IMR-90 (cell line): ENCODE measurements around the gene SASH1.

Experiments used
- CEBPB ChIP-seq: IDR thresholded peaks from 2 replicates; pipeline ENCODE4 v1.6.1; 2012; ENCODE audit warnings: low read depth, low read length, improper control_type of control experiment
- CHD1 ChIP-seq: IDR thresholded peaks from 2 replicates; pipeline ENCODE4 v1.6.1; 2012; ENCODE audit warnings: low read depth, low read length, improper control_type of control experiment
- MAFK ChIP-seq: IDR thresholded peaks from 2 replicates; pipeline ENCODE4 v1.6.1; 2012; ENCODE audit warnings: low read depth, low read length, improper control_type of control experiment
- MAZ ChIP-seq: IDR thresholded peaks from 2 replicates; pipeline ENCODE4 v1.6.1; 2012; ENCODE audit warnings: low read depth, mild to moderate bottlenecking, low read length, improper control_type of control experiment, moderate library complexity, borderline replicate concordance
- NFE2L2 ChIP-seq: fragments of 150-350 bp; IDR thresholded peaks from 2 replicates; pipeline ENCODE4 v1.6.1; 2016; ENCODE audit warnings: low read depth, mild to moderate bottlenecking, low read length
- POLR2A ChIP-seq: IDR thresholded peaks from 2 replicates; pipeline ENCODE4 v1.6.1; 2012; ENCODE audit warnings: mild to moderate bottlenecking, low read depth, low read length
- RAD21 ChIP-seq: IDR thresholded peaks from 2 replicates; pipeline ENCODE4 v1.6.1; 2012; ENCODE audit warnings: low read length, improper control_type of control experiment
- RCOR1 ChIP-seq: IDR thresholded peaks from 2 replicates; pipeline ENCODE4 v1.6.1; 2012; ENCODE audit warnings: mild to moderate bottlenecking, low read length, improper control_type of control experiment; ENCODE audit not compliant: insufficient replicate concordance
- SMC3 ChIP-seq: fragments of 150-350 bp; IDR thresholded peaks from 2 replicates; pipeline ENCODE4 v1.6.1; 2016; ENCODE audit warnings: low read depth, mild to moderate bottlenecking, antibody characterized with exemption, low read length, moderate library complexity
- TF ChIP-seq, protein P1 (sequence below): fragments of 150-350 bp; IDR thresholded peaks from 2 replicates; pipeline ENCODE4 v1.6.1; 2017; ENCODE audit warnings: mild to moderate bottlenecking, antibody characterized with exemption, low read length, low read depth
- TF ChIP-seq, protein P2 (sequence below): conservative IDR thresholded peaks from 2 replicates; pipeline ENCODE4 v1.5.1; 2012; ENCODE audit warnings: mild to moderate bottlenecking, low read depth, low read length, improper control_type of control experiment

DNA sequence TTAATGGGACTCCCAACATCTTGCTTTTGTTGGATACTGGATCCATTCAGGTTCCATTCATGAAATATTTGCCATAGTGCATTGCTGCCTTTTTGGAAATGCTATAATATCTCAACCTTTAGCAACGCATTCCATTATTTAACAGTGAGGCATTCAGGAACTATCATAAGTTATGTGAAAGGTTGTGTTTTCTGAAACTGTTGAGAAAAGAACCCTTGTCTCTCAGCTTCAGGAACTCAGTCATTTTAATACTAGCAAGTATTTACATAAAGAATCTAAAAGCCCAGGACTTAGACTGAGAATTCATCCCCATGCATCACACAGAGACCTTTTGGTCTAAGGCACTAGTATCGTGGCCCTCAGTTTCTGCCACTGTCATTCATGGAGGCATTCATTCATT, 24.9 kb upstream of the SASH1 start:
- TF ChIP-seq POLR2A: no peak
- no peak for TF ChIP-seq RCOR1
- TF ChIP-seq CEBPB: no peak
- TF ChIP-seq, protein P1, sequence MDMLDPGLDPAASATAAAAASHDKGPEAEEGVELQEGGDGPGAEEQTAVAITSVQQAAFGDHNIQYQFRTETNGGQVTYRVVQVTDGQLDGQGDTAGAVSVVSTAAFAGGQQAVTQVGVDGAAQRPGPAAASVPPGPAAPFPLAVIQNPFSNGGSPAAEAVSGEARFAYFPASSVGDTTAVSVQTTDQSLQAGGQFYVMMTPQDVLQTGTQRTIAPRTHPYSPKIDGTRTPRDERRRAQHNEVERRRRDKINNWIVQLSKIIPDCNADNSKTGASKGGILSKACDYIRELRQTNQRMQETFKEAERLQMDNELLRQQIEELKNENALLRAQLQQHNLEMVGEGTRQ: no peak
- TF ChIP-seq, protein P2, sequence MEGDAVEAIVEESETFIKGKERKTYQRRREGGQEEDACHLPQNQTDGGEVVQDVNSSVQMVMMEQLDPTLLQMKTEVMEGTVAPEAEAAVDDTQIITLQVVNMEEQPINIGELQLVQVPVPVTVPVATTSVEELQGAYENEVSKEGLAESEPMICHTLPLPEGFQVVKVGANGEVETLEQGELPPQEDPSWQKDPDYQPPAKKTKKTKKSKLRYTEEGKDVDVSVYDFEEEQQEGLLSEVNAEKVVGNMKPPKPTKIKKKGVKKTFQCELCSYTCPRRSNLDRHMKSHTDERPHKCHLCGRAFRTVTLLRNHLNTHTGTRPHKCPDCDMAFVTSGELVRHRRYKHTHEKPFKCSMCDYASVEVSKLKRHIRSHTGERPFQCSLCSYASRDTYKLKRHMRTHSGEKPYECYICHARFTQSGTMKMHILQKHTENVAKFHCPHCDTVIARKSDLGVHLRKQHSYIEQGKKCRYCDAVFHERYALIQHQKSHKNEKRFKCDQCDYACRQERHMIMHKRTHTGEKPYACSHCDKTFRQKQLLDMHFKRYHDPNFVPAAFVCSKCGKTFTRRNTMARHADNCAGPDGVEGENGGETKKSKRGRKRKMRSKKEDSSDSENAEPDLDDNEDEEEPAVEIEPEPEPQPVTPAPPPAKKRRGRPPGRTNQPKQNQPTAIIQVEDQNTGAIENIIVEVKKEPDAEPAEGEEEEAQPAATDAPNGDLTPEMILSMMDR: no peak
- TF ChIP-seq MAFK: no peak
- TF ChIP-seq MAZ: no peak
- TF ChIP-seq RAD21: no peak
- TF ChIP-seq CHD1: no peak
- no peak for TF ChIP-seq SMC3
- no peak for TF ChIP-seq NFE2L2
